OCI-LY7 (cell line): ENCODE results near the gene GABARAP. TPM values are rescaled to one million over a fixed set of nuclear protein-coding genes. Genes with fewer than 3 reads are reported as not detected.

ENCODE experiments used
- BruUV-seq: library from RNA; stranded (reverse); fragments of 400-500 nt; replicated peaks from 2 replicates; lab custom pipeline; 2021; lab: Mats Ljungman, UMichigan
- CTCF ChIA-PET: fragments of 300-600 bp; sonication (Branson Sonifier 250); formaldehyde crosslinking; loops from one replicate; lab custom pipeline; 2022; ENCODE audit warnings: antibody characterized with exemption; ENCODE audit not compliant: unreplicated experiment; lab: Charles Lee
- POLR2A ChIA-PET: fragments of 300-600 bp; sonication (Branson Sonifier 250); formaldehyde crosslinking; loops from one replicate; lab custom pipeline; 2022; ENCODE audit warnings: antibody characterized with exemption; lab: Charles Lee
- DNase-seq: peaks from one replicate; pipeline ENCODE4 v3.0.0-alpha.2; 2015; ENCODE audit warnings: low spot score
- H2AFZ ChIP-seq: fragments of 200-600 bp; sonication (generic), shearing (Covaris generic); 2 replicates; pipeline ENCODE4 v1.6.1; 2014; ENCODE audit warnings: mild to moderate bottlenecking, antibody characterized with exemption, low read length, moderate library complexity
- H3K27ac ChIP-seq: fragments of 200-600 bp; sonication (generic); 2 replicates; pipeline ENCODE4 v1.5.1; 2014; ENCODE audit warnings: mixed run types, low read depth, mild to moderate bottlenecking, moderate library complexity, low read length, inconsistent platforms; ENCODE audit not compliant: poor library complexity, severe bottlenecking
- H3K36me3 ChIP-seq: fragments of 200-600 bp; sonication (generic); 2 replicates; pipeline ENCODE4 v1.6.1; 2014; ENCODE audit warnings: mild to moderate bottlenecking, antibody characterized with exemption, low read length, moderate library complexity, mixed read lengths; ENCODE audit not compliant: insufficient read depth
- H3K4me1 ChIP-seq: fragments of 200-600 bp; sonication (generic); 2 replicates; pipeline ENCODE4 v1.5.1; 2014; ENCODE audit warnings: mild to moderate bottlenecking, low read length; ENCODE audit not compliant: insufficient read depth, poor library complexity, severe bottlenecking
- H3K4me2 ChIP-seq: fragments of 200-600 bp; sonication (generic); 2 replicates; pipeline ENCODE4 v1.6.1; 2014; ENCODE audit warnings: mild to moderate bottlenecking, low read length
- H3K4me3 ChIP-seq: fragments of 200-600 bp; sonication (generic); 2 replicates; pipeline ENCODE4 v1.5.1; 2014; ENCODE audit warnings: mild to moderate bottlenecking, low read depth, low read length; ENCODE audit not compliant: poor library complexity, severe bottlenecking
- H3K79me2 ChIP-seq: fragments of 200-600 bp; sonication (generic); 2 replicates; pipeline ENCODE4 v1.6.1; 2016; ENCODE audit warnings: low read depth, mild to moderate bottlenecking, low read length, moderate library complexity, mixed read lengths; ENCODE audit not compliant: insufficient read depth
- H3K9me2 ChIP-seq: fragments of 200-600 bp; sonication (generic); 2 replicates; pipeline ENCODE4 v1.6.1; 2016; ENCODE audit warnings: mild to moderate bottlenecking, low read length, mixed read lengths; ENCODE audit not compliant: insufficient read depth
- H3K9me3 ChIP-seq: fragments of 200-600 bp; sonication (generic); 2 replicates; pipeline ENCODE4 v1.6.1; 2014; ENCODE audit warnings: mild to moderate bottlenecking, mixed run types, low read length, mixed read lengths
- H4K20me1 ChIP-seq: fragments of 200-600 bp; sonication (generic); 2 replicates; pipeline ENCODE4 v1.6.1; 2014; ENCODE audit warnings: mild to moderate bottlenecking, antibody characterized with exemption, low read length, moderate library complexity, mixed read lengths; ENCODE audit not compliant: insufficient read depth
- EZH2phosphoT487 ChIP-seq: fragments of 200-600 bp; sonication (generic); IDR thresholded peaks from 2 replicates; pipeline ENCODE4 v1.6.1; 2018; ENCODE audit warnings: low read depth, borderline replicate concordance, mild to moderate bottlenecking, mixed run types, antibody characterized with exemption, low read length, moderate library complexity, mixed read lengths
- intact Hi-C: fragments of 100-400 bp; cut with micrococcal nuclease; formaldehyde crosslinking; loops from one replicate; pipeline ENCODE4 v1.10.0; 2022; ENCODE audit not compliant: unreplicated experiment
- total RNA-seq, 2 experiments: library from RNA; depleted of rRNA in 1 of 2; stranded (reverse); fragments of >200 nt in 1 of 2; shearing (Covaris generic) in 1 of 2; gene quantifications; 2 replicates each; pipeline ENCODE4 v1.2.3, GENCODE V29; 2014 to 2022
- TF ChIP-seq, protein P1 (sequence below): fragments of 200-600 bp; sonication (generic); conservative IDR thresholded peaks from 2 replicates; pipeline ENCODE4 v1.5.1; 2014; ENCODE audit warnings: mild to moderate bottlenecking, antibody characterized with exemption, low read length, moderate library complexity, mixed read lengths

Gene GABARAP
- total RNA-seq, 2 experiments from 2014 or later = 128 to 199 TPM

GRCh38 chr17:7211491-7212273, 30.6 kb downstream of the GABARAP start:
- ChIA-PET POLR2A (no interaction called here), CTCF (no interaction called here)
- Histone ChIP-seq H3K9me2 (no peaks in the 10 kb centered on the region), H3K4me1 (peaks cover 28% of the 10 kb centered on the region), H3K27ac (no peak overlapping the region), H3K36me3 (no peaks in the 10 kb centered on the region), H2AFZ (no peak overlapping the region), H3K9me3 (no peaks in the 10 kb centered on the region), H4K20me1 (no peaks in the 10 kb centered on the region), H3K79me2 (peaks cover 26% of the 10 kb centered on the region), H3K4me2 (no peak overlapping the region), H3K4me3 (no peak overlapping the region)
- no peak for TF ChIP-seq EZH2phosphoT487
- TF ChIP-seq, protein P1, sequence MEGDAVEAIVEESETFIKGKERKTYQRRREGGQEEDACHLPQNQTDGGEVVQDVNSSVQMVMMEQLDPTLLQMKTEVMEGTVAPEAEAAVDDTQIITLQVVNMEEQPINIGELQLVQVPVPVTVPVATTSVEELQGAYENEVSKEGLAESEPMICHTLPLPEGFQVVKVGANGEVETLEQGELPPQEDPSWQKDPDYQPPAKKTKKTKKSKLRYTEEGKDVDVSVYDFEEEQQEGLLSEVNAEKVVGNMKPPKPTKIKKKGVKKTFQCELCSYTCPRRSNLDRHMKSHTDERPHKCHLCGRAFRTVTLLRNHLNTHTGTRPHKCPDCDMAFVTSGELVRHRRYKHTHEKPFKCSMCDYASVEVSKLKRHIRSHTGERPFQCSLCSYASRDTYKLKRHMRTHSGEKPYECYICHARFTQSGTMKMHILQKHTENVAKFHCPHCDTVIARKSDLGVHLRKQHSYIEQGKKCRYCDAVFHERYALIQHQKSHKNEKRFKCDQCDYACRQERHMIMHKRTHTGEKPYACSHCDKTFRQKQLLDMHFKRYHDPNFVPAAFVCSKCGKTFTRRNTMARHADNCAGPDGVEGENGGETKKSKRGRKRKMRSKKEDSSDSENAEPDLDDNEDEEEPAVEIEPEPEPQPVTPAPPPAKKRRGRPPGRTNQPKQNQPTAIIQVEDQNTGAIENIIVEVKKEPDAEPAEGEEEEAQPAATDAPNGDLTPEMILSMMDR = no peak
- intact Hi-C loops = no loop called here
- no peak for DNase-seq
- BruUV-seq = no TSS peak

- Histone ChIP-seq H3K36me3 (no peaks in the 10 kb centered on the region), H3K9me2 (no peaks in the 10 kb centered on the region), H3K9me3 (no peaks in the 10 kb centered on the region), H4K20me1 (no peaks in the 10 kb centered on the region), H3K79me2 (peaks cover 17% of the 10 kb centered on the region; the same call in 1 of the 2 replicates), H3K4me1 (peaks cover 28% of the 10 kb centered on the region), H2AFZ (no peak overlapping the region), H3K27ac (no peak overlapping the region), H3K4me2 (no peak overlapping the region), H3K4me3 (no peak overlapping the region)
- CTCF ChIA-PET = no interaction called here
- BruUV-seq = no TSS peak
- intact Hi-C loops = no loop called here
- POLR2A ChIA-PET = no interaction called here
- TF ChIP-seq EZH2phosphoT487 = no peak
- TF ChIP-seq, protein P1 = no peak
- DNase-seq = no peak
Observed at GRCh38 chr17:7208754-7209460, 33.3 kb downstream of the GABARAP start.
